Measurements from ENCODE around the gene STX16.

- TF ChIP-seq, protein P1, sequence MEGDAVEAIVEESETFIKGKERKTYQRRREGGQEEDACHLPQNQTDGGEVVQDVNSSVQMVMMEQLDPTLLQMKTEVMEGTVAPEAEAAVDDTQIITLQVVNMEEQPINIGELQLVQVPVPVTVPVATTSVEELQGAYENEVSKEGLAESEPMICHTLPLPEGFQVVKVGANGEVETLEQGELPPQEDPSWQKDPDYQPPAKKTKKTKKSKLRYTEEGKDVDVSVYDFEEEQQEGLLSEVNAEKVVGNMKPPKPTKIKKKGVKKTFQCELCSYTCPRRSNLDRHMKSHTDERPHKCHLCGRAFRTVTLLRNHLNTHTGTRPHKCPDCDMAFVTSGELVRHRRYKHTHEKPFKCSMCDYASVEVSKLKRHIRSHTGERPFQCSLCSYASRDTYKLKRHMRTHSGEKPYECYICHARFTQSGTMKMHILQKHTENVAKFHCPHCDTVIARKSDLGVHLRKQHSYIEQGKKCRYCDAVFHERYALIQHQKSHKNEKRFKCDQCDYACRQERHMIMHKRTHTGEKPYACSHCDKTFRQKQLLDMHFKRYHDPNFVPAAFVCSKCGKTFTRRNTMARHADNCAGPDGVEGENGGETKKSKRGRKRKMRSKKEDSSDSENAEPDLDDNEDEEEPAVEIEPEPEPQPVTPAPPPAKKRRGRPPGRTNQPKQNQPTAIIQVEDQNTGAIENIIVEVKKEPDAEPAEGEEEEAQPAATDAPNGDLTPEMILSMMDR (IDR thresholded peaks at IDR 0.05) = no peak
- TF ChIP-seq ZNF121 (CRISPR knock-in tag; IDR thresholded peaks at IDR 0.05) (no peak), KAT7 (CRISPR knock-in tag; IDR thresholded peaks at IDR 0.05; ENCODE audit: borderline replicate concordance) (no peak), FOXP1 (CRISPR knock-in tag; IDR thresholded peaks at IDR 0.05; ENCODE audit: borderline replicate concordance) (no peak), ZNF219 (CRISPR knock-in tag; IDR thresholded peaks at IDR 0.05; ENCODE audit: borderline replicate concordance) (no peak), ATF3 (CRISPR knock-in tag; conservative IDR thresholded peaks at IDR 0.05) (no peak), ZNF263 (CRISPR knock-in tag; IDR thresholded peaks at IDR 0.05; ENCODE audit: low read depth) (no peak), GRHL2 (CRISPR knock-in tag; IDR thresholded peaks at IDR 0.05; ENCODE audit: insufficient replicate concordance, severe bottlenecking) (no peak), RELA (CRISPR knock-in tag; IDR thresholded peaks at IDR 0.05; ENCODE audit: borderline replicate concordance) (no peak), SP1 (CRISPR knock-in tag; conservative IDR thresholded peaks at IDR 0.05) (no peak), ZMAT4 (CRISPR knock-in tag; IDR thresholded peaks at IDR 0.05) (no peak), ZNF138 (CRISPR knock-in tag; conservative IDR thresholded peaks at IDR 0.05) (no peak)
- TF ChIP-seq, protein P2, sequence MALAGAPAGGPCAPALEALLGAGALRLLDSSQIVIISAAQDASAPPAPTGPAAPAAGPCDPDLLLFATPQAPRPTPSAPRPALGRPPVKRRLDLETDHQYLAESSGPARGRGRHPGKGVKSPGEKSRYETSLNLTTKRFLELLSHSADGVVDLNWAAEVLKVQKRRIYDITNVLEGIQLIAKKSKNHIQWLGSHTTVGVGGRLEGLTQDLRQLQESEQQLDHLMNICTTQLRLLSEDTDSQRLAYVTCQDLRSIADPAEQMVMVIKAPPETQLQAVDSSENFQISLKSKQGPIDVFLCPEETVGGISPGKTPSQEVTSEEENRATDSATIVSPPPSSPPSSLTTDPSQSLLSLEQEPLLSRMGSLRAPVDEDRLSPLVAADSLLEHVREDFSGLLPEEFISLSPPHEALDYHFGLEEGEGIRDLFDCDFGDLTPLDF (CRISPR knock-in tag; IDR thresholded peaks at IDR 0.05) = no peak
- TF ChIP-seq, protein P3, sequence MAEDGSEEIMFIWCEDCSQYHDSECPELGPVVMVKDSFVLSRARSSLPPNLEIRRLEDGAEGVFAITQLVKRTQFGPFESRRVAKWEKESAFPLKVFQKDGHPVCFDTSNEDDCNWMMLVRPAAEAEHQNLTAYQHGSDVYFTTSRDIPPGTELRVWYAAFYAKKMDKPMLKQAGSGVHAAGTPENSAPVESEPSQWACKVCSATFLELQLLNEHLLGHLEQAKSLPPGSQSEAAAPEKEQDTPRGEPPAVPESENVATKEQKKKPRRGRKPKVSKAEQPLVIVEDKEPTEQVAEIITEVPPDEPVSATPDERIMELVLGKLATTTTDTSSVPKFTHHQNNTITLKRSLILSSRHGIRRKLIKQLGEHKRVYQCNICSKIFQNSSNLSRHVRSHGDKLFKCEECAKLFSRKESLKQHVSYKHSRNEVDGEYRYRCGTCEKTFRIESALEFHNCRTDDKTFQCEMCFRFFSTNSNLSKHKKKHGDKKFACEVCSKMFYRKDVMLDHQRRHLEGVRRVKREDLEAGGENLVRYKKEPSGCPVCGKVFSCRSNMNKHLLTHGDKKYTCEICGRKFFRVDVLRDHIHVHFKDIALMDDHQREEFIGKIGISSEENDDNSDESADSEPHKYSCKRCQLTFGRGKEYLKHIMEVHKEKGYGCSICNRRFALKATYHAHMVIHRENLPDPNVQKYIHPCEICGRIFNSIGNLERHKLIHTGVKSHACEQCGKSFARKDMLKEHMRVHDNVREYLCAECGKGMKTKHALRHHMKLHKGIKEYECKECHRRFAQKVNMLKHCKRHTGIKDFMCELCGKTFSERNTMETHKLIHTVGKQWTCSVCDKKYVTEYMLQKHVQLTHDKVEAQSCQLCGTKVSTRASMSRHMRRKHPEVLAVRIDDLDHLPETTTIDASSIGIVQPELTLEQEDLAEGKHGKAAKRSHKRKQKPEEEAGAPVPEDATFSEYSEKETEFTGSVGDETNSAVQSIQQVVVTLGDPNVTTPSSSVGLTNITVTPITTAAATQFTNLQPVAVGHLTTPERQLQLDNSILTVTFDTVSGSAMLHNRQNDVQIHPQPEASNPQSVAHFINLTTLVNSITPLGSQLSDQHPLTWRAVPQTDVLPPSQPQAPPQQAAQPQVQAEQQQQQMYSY (CRISPR knock-in tag; IDR thresholded peaks at IDR 0.05) = no peak
Measured at GRCh38 chr20:58661598-58662473, 10.8 kb downstream of the STX16 start.

Measured in WTC11 (cell line).